HG02852 (cell line): ENCODE results near the gene NPC1.

Experiments
- ATAC-seq: cut with Tn5 transposase; IDR thresholded peaks from one replicate; pipeline ENCODE4 v1.9.1; 2021; ENCODE audit warnings: mild to moderate bottlenecking, moderate library complexity; ENCODE audit not compliant: unreplicated experiment

The NPC1 gene

GRCh38 chr18:23550898-23551297, 35.4 kb downstream of the NPC1 start:
- ATAC-seq = no peak

GRCh38 chr18:23548719-23549118, 37.6 kb downstream of the NPC1 start:
- ATAC-seq = no peak

GRCh38 chr18:23548275-23548674, 38.0 kb downstream of the NPC1 start:
- no peak for ATAC-seq

GRCh38 chr18:23547846-23548245, 38.5 kb downstream of the NPC1 start:
- ATAC-seq = no peak

- ATAC-seq = no peak
Measured at GRCh38 chr18:23547306-23547705, 39.0 kb downstream of the NPC1 start.

- ATAC-seq = no peak
Measured at GRCh38 chr18:23545247-23545789, 41.0 kb downstream of the NPC1 start.

- no peak for ATAC-seq
Measured at GRCh38 chr18:23542461-23542860, 43.8 kb downstream of the NPC1 start.

- no peak for ATAC-seq
Measured at GRCh38 chr18:23541349-23542093, 44.8 kb downstream of the NPC1 start.

- peak; percentile 80 for ATAC-seq
Measured at GRCh38 chr18:23540867-23541266, 45.4 kb downstream of the NPC1 start.

- no peak for ATAC-seq
Measured at GRCh38 chr18:23539911-23540525, 46.3 kb downstream of the NPC1 start.

GRCh38 chr18:23539296-23539695, 47.0 kb downstream of the NPC1 start:
- ATAC-seq = no peak

GRCh38 chr18:23538870-23539269, 47.4 kb downstream of the NPC1 start:
- no peak for ATAC-seq

- ATAC-seq = no peak
Measured at GRCh38 chr18:23538001-23538400, 48.3 kb downstream of the NPC1 start.

- no peak for ATAC-seq
Measured at GRCh38 chr18:23537274-23537673, 49.0 kb downstream of the NPC1 start.

GRCh38 chr18:23536204-23536603, 50.1 kb downstream of the NPC1 start:
- no peak for ATAC-seq

- ATAC-seq = no peak
Measured at GRCh38 chr18:23534276-23534675, 52.0 kb downstream of the NPC1 start.

GRCh38 chr18:23532848-23533247, 53.5 kb downstream of the NPC1 start:
- no peak for ATAC-seq

GRCh38 chr18:23531912-23532311, 54.4 kb downstream of the NPC1 start:
- no peak for ATAC-seq

GRCh38 chr18:23530195-23530594, 56.1 kb downstream of the NPC1 start:
- ATAC-seq = no peak

GRCh38 chr18:23529604-23530003, 56.7 kb downstream of the NPC1 start:
- ATAC-seq = no peak

GRCh38 chr18:23528580-23529472, 57.5 kb downstream of the NPC1 start:
- ATAC-seq = no peak
